ENCODE results near the gene PDK4.
"Not testable (repeated sequence)": the region's sequence is repeated elsewhere in the genome, so short reads cannot be mapped to it uniquely, and the experiment has no call there.

Gene PDK4

GRCh38 chr7:95596198-95597063 lies at the start of gene PDK4:
Gene PDK4, minus strand, starts transcription at chr7:95596516. Its CDS starts 223 bp downstream, at chr7:95596293.
- peak; percentile 89 for DNase-seq

GRCh38 chr7:95642173-95642572 lies 45.9 kb upstream of the PDK4 start:
- DNase-seq, result no peak

GRCh38 chr7:95636140-95636940 lies 40.0 kb upstream of the PDK4 start:
- no peak for DNase-seq

- DNase-seq, result no peak
Measured at GRCh38 chr7:95632609-95633008, 36.3 kb upstream of the PDK4 start.

GRCh38 chr7:95631527-95631926 lies 35.2 kb upstream of the PDK4 start:
- no peak for DNase-seq

GRCh38 chr7:95630702-95631458 lies 34.6 kb upstream of the PDK4 start:
- no peak for DNase-seq

- no peak for DNase-seq
Measured at GRCh38 chr7:95628831-95629439, 32.6 kb upstream of the PDK4 start.

- no peak for DNase-seq
Measured at GRCh38 chr7:95623788-95624187, 27.5 kb upstream of the PDK4 start.

- no peak for DNase-seq
Measured at GRCh38 chr7:95622859-95623258, 26.5 kb upstream of the PDK4 start.

- no peak for DNase-seq
Measured at GRCh38 chr7:95622001-95622549, 25.8 kb upstream of the PDK4 start.

GRCh38 chr7:95621404-95621803 lies 25.1 kb upstream of the PDK4 start:
- DNase-seq, result no peak

- DNase-seq, result no peak
Measured at GRCh38 chr7:95620631-95621030, 24.3 kb upstream of the PDK4 start.

- no peak for DNase-seq
Measured at GRCh38 chr7:95619921-95620320, 23.6 kb upstream of the PDK4 start.

GRCh38 chr7:95619517-95619916 lies 23.2 kb upstream of the PDK4 start:
- DNase-seq, result no peak

GRCh38 chr7:95614442-95614940 lies 18.2 kb upstream of the PDK4 start:
- DNase-seq, result no peak

GRCh38 chr7:95611224-95611623 lies 14.9 kb upstream of the PDK4 start:
- DNase-seq, result no peak

GRCh38 chr7:95609277-95609971 lies 13.1 kb upstream of the PDK4 start:
- DNase-seq, result peak; percentile 67

GRCh38 chr7:95608359-95609173 lies 12.2 kb upstream of the PDK4 start:
- peak; percentile 92 for DNase-seq

GRCh38 chr7:95607561-95607960 lies 11.2 kb upstream of the PDK4 start:
- peak; percentile 36 for DNase-seq

- DNase-seq, result no peak
Measured at GRCh38 chr7:95605275-95605674, 9.0 kb upstream of the PDK4 start.

- not testable (repeated sequence) for DNase-seq
Measured at GRCh38 chr7:95604811-95605210, 8.5 kb upstream of the PDK4 start.

Data from left hindlimb (tissue), 1 donor.